ENCODE results near the gene CAND1. TPM values are rescaled to one million over a fixed set of nuclear protein-coding genes. Genes with fewer than 3 reads are reported as not detected.

Gene CAND1
- total and polyA plus RNA-seq, 4 donors: 25.4 to 66.1 (median 45.7) TPM

- no peak overlapping the region for H3K4me3 ChIP-seq (ENCODE audit: low read depth in 1 of 3, low read length in 3 of 3)
- WGBS: 57% methylated on average over 2 of the region's 2 CpGs
- H3K27ac ChIP-seq (ENCODE audit: low read depth in 1 of 2, low read length in 2 of 2): no peak overlapping the region
- H3K36me3 ChIP-seq (ENCODE audit: control insufficient read depth in 4 of 4, insufficient read depth in 3 of 4, low read depth in 1 of 4, low read length in 3 of 4): peaks cover 0 to 46% (median 35%) of the 10 kb centered on the region in 4 donors
- DNase-seq (ENCODE audit: low spot score): no peak
- H3K4me1 ChIP-seq (ENCODE audit: control insufficient read depth in 4 of 4, insufficient read depth in 4 of 4, low read length in 3 of 4): no peaks in the 10 kb centered on the region
- no peaks in the 10 kb centered on the region for H3K27me3 ChIP-seq (ENCODE audit: control insufficient read depth in 4 of 4, insufficient read depth in 4 of 4, low read length in 3 of 4)
- no peak overlapping the region for H3K9ac ChIP-seq (ENCODE audit: low read depth in 1 of 2, low read length in 2 of 2)
- TF ChIP-seq, protein P1, sequence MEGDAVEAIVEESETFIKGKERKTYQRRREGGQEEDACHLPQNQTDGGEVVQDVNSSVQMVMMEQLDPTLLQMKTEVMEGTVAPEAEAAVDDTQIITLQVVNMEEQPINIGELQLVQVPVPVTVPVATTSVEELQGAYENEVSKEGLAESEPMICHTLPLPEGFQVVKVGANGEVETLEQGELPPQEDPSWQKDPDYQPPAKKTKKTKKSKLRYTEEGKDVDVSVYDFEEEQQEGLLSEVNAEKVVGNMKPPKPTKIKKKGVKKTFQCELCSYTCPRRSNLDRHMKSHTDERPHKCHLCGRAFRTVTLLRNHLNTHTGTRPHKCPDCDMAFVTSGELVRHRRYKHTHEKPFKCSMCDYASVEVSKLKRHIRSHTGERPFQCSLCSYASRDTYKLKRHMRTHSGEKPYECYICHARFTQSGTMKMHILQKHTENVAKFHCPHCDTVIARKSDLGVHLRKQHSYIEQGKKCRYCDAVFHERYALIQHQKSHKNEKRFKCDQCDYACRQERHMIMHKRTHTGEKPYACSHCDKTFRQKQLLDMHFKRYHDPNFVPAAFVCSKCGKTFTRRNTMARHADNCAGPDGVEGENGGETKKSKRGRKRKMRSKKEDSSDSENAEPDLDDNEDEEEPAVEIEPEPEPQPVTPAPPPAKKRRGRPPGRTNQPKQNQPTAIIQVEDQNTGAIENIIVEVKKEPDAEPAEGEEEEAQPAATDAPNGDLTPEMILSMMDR (IDR thresholded peaks at IDR 0.05; ENCODE audit: low read depth, low read length, missing input control): no peak
- TF ChIP-seq YY1 (IDR thresholded peaks at IDR 0.05): no peak
- TF ChIP-seq TAF1 (conservative IDR thresholded peaks at IDR 0.05): no peak
- no peak for TF ChIP-seq HNF4G (IDR thresholded peaks at IDR 0.05)
- TF ChIP-seq ZBTB33 (IDR thresholded peaks at IDR 0.05): no peak
- TF ChIP-seq RXRA (IDR thresholded peaks at IDR 0.05): no peak
- no peak for TF ChIP-seq RAD21 (IDR thresholded peaks at IDR 0.05)
- TF ChIP-seq EGR1 (IDR thresholded peaks at IDR 0.05; ENCODE audit: low read depth in 2 of 2): no peak
- TF ChIP-seq, protein P2, sequence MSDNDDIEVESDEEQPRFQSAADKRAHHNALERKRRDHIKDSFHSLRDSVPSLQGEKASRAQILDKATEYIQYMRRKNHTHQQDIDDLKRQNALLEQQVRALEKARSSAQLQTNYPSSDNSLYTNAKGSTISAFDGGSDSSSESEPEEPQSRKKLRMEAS (IDR thresholded peaks at IDR 0.05): no peak
- H3K9me3 ChIP-seq (ENCODE audit: control insufficient read depth in 4 of 4, low read length in 3 of 4): no peaks in the 10 kb centered on the region
Observed at GRCh38 chr12:67299526-67299925, 30.4 kb downstream of the CAND1 start.

- H3K9ac ChIP-seq (ENCODE audit: low read depth in 1 of 2, low read length in 2 of 2): no peak overlapping the region
- peaks cover 0 to 43% (median 33%) of the 10 kb centered on the region in 4 donors for H3K36me3 ChIP-seq (ENCODE audit: control insufficient read depth in 4 of 4, insufficient read depth in 3 of 4, low read depth in 1 of 4, low read length in 3 of 4)
- DNase-seq (ENCODE audit: low spot score): no peak
- no peaks in the 10 kb centered on the region for H3K27me3 ChIP-seq (ENCODE audit: control insufficient read depth in 4 of 4, insufficient read depth in 4 of 4, low read length in 3 of 4)
- no peaks in the 10 kb centered on the region for H3K9me3 ChIP-seq (ENCODE audit: control insufficient read depth in 4 of 4, low read length in 3 of 4)
- TF ChIP-seq ATF3 (IDR thresholded peaks at IDR 0.05) (no peak), NR2F2 (IDR thresholded peaks at IDR 0.05) (no peak), EGR1 (IDR thresholded peaks at IDR 0.05; ENCODE audit: low read depth in 2 of 2) (no peak), TAF1 (conservative IDR thresholded peaks at IDR 0.05) (no peak), YY1 (IDR thresholded peaks at IDR 0.05) (no peak), JUND (IDR thresholded peaks at IDR 0.05) (no peak), RXRA (IDR thresholded peaks at IDR 0.05) (no peak), HNF4G (IDR thresholded peaks at IDR 0.05) (no peak), ZBTB33 (IDR thresholded peaks at IDR 0.05) (no peak), HNF4A (conservative IDR thresholded peaks at IDR 0.05) (no peak)
- TF ChIP-seq, protein P2 (IDR thresholded peaks at IDR 0.05): no peak
- H3K27ac ChIP-seq (ENCODE audit: low read depth in 1 of 2, low read length in 2 of 2): no peak overlapping the region
- no peak overlapping the region for H3K4me3 ChIP-seq (ENCODE audit: low read depth in 1 of 3, low read length in 3 of 3)
- WGBS: 96% methylated on average over 4 of the region's 4 CpGs
- H3K4me1 ChIP-seq (ENCODE audit: control insufficient read depth in 4 of 4, insufficient read depth in 4 of 4, low read length in 3 of 4): no peaks in the 10 kb centered on the region
Observed at GRCh38 chr12:67299926-67300325, 30.8 kb downstream of the CAND1 start.
